ENCODE measurements around the gene PYDC1. TPM values are rescaled to one million over a fixed set of nuclear protein-coding genes. Genes with fewer than 3 reads are reported as not detected.

The PYDC1 gene
- polyA plus RNA-seq, 2 of the 4 experiments (the other 2 are of a cell fraction): not detected

GRCh38 chr16:31238041-31238440 is 21.1 kb upstream of the PYDC1 start:
- TF ChIP-seq TFCP2L1 (CRISPR knock-in tag; IDR thresholded peaks at IDR 0.05): no peak
- no peak for TF ChIP-seq POLR2AphosphoS2 (conservative IDR thresholded peaks at IDR 0.05; ENCODE audit: low read length)
- no peak for TF ChIP-seq JUNB (IDR thresholded peaks at IDR 0.05)
- no peak for TF ChIP-seq GATA3 (IDR thresholded peaks at IDR 0.05; ENCODE audit: borderline replicate concordance)
- TF ChIP-seq ESRRA (IDR thresholded peaks at IDR 0.05; ENCODE audit: borderline replicate concordance, low read length): no peak
- no peak for TF ChIP-seq JUN (IDR thresholded peaks at IDR 0.05)
- TF ChIP-seq KDM5A (IDR thresholded peaks at IDR 0.05): no peak
- TF ChIP-seq HOXB5 (CRISPR knock-in tag; IDR thresholded peaks at IDR 0.05): no peak
- TF ChIP-seq MYC (IDR thresholded peaks at IDR 0.05; ENCODE audit: borderline replicate concordance, low read length): no peak
- TF ChIP-seq, protein P1, sequence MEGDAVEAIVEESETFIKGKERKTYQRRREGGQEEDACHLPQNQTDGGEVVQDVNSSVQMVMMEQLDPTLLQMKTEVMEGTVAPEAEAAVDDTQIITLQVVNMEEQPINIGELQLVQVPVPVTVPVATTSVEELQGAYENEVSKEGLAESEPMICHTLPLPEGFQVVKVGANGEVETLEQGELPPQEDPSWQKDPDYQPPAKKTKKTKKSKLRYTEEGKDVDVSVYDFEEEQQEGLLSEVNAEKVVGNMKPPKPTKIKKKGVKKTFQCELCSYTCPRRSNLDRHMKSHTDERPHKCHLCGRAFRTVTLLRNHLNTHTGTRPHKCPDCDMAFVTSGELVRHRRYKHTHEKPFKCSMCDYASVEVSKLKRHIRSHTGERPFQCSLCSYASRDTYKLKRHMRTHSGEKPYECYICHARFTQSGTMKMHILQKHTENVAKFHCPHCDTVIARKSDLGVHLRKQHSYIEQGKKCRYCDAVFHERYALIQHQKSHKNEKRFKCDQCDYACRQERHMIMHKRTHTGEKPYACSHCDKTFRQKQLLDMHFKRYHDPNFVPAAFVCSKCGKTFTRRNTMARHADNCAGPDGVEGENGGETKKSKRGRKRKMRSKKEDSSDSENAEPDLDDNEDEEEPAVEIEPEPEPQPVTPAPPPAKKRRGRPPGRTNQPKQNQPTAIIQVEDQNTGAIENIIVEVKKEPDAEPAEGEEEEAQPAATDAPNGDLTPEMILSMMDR (IDR thresholded peaks at IDR 0.05): no peak
- TF ChIP-seq BHLHE40 (IDR thresholded peaks at IDR 0.05; ENCODE audit: low read depth, low read length): no peak
- no peak for TF ChIP-seq MAZ (IDR thresholded peaks at IDR 0.05; ENCODE audit: borderline replicate concordance, low read depth, low read length)
- no peak for TF ChIP-seq NPAS2 (CRISPR knock-in tag; IDR thresholded peaks at IDR 0.05; ENCODE audit: borderline replicate concordance)
- TF ChIP-seq NFE2L2 (conservative IDR thresholded peaks at IDR 0.05; ENCODE audit: low read length): no peak
- FAIRE-seq: no peak
- Histone ChIP-seq H3K9me3 (no peaks in the 10 kb centered on the region), H3K4me1 (no peaks in the 10 kb centered on the region), H3K4me2 (no peak overlapping the region), H3K27ac (no peak overlapping the region), H3K4me3 (no peak overlapping the region)
- CTCF ChIA-PET: interaction anchor here (1.2 kb wide), 1 partner anchor 11 kb away, joined by 3 read pairs; no protein-coding TSS in a partner anchor
- POLR2A ChIA-PET: no interaction called here
- no peak for ATAC-seq
- DNase-seq (ENCODE audit: low read depth in 1 of 2, low spot score in 1 of 2): no peak
- 80% methylated on average over 4 of the region's 4 CpGs for WGBS (ENCODE audit: missing lambda C conversion rate)

GRCh38 chr16:31229501-31229900 is 12.6 kb upstream of the PYDC1 start:
- H3K27ac ChIP-seq: no peak overlapping the region
- ATAC-seq (no peak), FAIRE-seq (no peak), DNase-seq (ENCODE audit: low read depth in 1 of 2, low spot score in 1 of 2) (no peak)
- H3K9me3 ChIP-seq: no peaks in the 10 kb centered on the region
- ChIA-PET CTCF (no interaction called here), POLR2A (no interaction called here)
- TF ChIP-seq, protein P2, sequence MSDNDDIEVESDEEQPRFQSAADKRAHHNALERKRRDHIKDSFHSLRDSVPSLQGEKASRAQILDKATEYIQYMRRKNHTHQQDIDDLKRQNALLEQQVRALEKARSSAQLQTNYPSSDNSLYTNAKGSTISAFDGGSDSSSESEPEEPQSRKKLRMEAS (IDR thresholded peaks at IDR 0.05): no peak
- TF ChIP-seq, protein P3, sequence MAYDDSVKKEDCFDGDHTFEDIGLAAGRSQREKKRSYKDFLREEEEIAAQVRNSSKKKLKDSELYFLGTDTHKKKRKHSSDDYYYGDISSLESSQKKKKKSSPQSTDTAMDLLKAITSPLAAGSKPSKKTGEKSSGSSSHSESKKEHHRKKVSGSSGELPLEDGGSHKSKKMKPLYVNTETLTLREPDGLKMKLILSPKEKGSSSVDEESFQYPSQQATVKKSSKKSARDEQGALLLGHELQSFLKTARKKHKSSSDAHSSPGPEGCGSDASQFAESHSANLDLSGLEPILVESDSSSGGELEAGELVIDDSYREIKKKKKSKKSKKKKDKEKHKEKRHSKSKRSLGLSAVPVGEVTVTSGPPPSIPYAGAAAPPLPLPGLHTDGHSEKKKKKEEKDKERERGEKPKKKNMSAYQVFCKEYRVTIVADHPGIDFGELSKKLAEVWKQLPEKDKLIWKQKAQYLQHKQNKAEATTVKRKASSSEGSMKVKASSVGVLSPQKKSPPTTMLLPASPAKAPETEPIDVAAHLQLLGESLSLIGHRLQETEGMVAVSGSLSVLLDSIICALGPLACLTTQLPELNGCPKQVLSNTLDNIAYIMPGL (CRISPR knock-in tag; IDR thresholded peaks at IDR 0.05; ENCODE audit: borderline replicate concordance): no peak
- no peak for TF ChIP-seq TFCP2L1 (CRISPR knock-in tag; IDR thresholded peaks at IDR 0.05)
- no peak for TF ChIP-seq FOSL2 (IDR thresholded peaks at IDR 0.05)
- no peak for TF ChIP-seq FOSL2 (CRISPR knock-in tag; IDR thresholded peaks at IDR 0.05)
- TF ChIP-seq HOXB13 (CRISPR knock-in tag; IDR thresholded peaks at IDR 0.05; ENCODE audit: low read depth): no peak
- TF ChIP-seq CHD2 (IDR thresholded peaks at IDR 0.05; ENCODE audit: low read length, partially characterized antibody): no peak
- TF ChIP-seq EHF (CRISPR knock-in tag; IDR thresholded peaks at IDR 0.05): no peak
- TF ChIP-seq SMC3 (IDR thresholded peaks at IDR 0.05): no peak
- TF ChIP-seq MAFK (IDR thresholded peaks at IDR 0.05; ENCODE audit: partially characterized antibody): no peak
- no peak for TF ChIP-seq REST (IDR thresholded peaks at IDR 0.05)
- no peak for TF ChIP-seq JUNB (IDR thresholded peaks at IDR 0.05)
- no peak for TF ChIP-seq CHD4 (IDR thresholded peaks at IDR 0.05; ENCODE audit: borderline replicate concordance)
- TF ChIP-seq EP300 (IDR thresholded peaks at IDR 0.05): no peak
- no peak for TF ChIP-seq CEBPB (IDR thresholded peaks at IDR 0.05)
- no peak for TF ChIP-seq ESRRA (IDR thresholded peaks at IDR 0.05; ENCODE audit: borderline replicate concordance, low read length)
- TF ChIP-seq CBX8 (IDR thresholded peaks at IDR 0.05): no peak
- H3K4me3 ChIP-seq: no peak overlapping the region
- H3K4me2 ChIP-seq: no peak overlapping the region
- no peaks in the 10 kb centered on the region for H3K4me1 ChIP-seq
- 66% methylated on average over 10 of the region's 10 CpGs for WGBS (ENCODE audit: missing lambda C conversion rate)
